Activated CD4-positive, alpha-beta T cell treated with anti-CD3 and anti-CD28 coated beads for 48 hours (primary cell): ENCODE results near the gene PIGQ.

Experiments
- DNase-seq: peaks from one replicate; pipeline ENCODE4 v3.0.0-alpha.2; 2020

The PIGQ gene

DNA sequence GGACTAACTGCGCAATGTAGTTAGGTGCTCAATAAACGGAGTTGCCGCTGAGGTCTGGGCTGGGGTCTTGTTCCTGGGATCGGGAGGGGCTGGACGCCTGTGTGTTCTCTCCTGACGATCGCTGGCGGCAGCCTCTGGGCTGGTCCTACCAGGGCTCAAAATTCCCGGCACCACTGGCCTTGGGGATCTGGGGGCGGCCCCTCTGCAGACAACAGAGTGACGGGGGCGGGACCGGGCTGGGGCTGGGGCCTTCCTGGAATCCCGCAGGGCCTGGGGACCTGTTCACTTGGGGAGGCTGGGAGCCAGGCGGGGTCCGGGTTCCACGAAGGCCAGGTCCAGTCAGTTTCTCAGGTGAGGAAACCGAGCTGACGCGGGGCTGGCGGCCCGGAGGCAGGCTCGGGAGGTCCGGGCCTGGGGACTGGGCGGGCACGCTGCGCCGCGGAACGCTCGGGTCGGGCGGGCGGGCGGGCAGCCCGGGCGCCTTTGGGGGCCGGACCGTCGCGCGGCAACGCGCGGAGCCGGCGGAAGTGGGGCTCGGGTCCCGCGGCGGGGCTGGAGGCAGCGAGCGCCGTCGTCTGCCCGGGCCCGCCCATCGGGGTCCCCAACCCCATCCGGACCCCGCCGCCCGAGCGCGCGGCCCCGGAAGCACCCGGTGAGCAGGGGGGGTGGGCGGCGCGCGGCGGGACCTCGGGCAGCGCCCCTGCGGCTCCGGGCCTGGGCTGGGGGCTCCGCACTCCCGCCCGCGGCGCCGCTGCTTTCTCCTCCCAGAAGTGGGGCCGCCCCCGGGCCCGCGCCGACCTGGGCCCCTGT is at the start of gene PIGQ:
Gene PIGQ, plus strand, starts transcription at position 524 of the 810 bp plus-strand sequence. CDS start 4,107 bp downstream, outside the sequence.
- DNase-seq = peak; percentile 72

DNA sequence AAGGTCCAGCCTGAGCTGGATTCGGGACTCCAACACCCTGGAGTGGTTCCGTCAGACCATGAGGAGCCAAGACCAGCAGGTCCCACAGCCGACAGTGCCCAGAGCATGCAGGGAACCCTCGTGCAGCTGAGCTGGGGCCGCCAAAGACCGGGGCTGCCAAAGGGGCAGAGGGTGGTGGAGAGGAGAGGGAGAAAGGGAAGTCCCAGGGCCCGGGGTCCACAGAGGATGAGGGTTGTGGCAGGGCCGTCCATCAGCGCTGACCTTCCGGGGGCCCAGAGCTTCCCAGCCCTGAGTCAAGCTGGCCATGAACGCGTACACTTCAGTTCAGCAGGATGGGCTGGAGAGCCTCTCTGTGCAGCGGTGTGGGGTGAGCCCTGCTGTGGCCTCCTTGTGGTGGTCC is 48.9 kb upstream of the PIGQ start:
- no peak for DNase-seq

DNA sequence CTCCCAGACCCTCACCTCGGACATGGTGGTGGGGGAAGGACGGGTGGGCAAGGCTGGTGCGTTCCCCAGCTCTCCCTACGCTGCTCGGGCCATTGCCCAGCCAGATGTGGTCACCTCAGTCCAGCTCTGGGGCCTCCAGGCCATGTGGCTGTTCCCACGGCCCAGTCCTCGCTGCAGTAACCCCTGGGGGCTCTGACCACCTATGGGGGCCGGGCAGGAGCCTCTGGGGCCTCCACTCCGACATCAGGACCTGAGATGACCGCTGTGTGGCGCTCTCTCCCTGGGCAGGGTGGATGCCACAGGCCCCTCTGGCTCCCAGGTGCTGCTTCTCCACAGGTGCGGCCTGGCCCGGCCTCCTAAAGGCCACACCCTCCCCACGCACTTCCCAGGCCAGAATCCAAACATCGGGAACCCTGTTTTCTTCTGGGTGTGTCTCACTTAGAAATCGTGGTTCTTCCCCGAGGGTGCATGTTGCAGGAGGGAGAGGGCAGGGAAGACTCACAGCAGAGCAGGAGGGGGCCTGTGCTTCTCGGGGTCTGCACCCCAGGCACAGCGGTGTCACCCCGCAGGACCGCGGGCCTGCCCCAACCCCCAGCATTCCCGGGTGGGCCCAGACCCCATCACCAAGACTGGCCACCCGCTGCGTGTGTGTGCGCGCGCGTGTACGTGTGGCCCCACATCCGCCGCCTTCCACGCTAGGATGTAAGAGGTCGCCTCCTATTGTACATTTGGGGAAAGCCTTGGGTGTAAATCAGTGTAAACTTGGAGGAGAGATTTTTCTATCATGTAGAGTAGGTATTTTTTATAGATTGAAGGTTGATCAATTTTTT is 48.2 kb upstream of the PIGQ start:
- DNase-seq = no peak

DNA sequence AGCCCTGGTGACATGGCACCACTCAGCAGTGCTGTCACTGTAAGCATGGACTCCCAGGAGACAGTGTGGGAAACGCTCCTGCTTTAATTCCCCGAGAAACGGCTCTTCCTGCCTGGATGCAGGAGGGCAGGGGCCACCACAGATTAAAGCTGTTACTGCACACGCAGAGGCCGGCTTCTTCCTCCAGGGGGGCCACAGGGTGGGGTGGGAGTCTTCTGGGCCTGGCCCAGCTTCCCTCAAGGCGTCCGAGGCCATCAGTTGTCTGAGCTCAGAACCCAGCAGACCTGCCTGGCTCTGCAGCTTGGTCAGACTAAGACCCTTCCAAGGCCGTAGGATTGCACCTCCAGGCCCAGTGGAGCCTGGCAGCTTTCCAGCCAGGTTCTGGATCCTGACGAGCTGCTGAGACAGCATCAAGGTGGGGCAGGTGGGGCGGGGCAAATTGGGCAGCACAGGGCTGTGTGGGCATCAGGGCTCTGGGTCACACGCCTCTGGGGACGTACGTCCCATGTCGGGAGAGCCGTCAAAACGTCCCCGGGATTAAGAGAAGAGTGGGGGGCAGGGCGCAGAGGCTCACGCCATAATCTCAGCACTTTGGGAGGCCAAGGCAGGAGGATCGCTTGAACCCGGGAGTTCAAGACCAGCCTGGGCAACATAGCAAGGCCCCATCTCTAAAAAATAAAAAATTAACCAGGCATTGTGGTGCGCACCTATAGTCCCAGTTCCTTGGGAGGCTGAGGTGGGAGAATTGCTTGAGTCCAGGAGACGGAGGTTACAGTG is 47.3 kb upstream of the PIGQ start:
- DNase-seq = no peak

- no peak for DNase-seq
These were observed 46.5 kb upstream of the PIGQ start for GRCh38 chr16:523097-523741.

DNA sequence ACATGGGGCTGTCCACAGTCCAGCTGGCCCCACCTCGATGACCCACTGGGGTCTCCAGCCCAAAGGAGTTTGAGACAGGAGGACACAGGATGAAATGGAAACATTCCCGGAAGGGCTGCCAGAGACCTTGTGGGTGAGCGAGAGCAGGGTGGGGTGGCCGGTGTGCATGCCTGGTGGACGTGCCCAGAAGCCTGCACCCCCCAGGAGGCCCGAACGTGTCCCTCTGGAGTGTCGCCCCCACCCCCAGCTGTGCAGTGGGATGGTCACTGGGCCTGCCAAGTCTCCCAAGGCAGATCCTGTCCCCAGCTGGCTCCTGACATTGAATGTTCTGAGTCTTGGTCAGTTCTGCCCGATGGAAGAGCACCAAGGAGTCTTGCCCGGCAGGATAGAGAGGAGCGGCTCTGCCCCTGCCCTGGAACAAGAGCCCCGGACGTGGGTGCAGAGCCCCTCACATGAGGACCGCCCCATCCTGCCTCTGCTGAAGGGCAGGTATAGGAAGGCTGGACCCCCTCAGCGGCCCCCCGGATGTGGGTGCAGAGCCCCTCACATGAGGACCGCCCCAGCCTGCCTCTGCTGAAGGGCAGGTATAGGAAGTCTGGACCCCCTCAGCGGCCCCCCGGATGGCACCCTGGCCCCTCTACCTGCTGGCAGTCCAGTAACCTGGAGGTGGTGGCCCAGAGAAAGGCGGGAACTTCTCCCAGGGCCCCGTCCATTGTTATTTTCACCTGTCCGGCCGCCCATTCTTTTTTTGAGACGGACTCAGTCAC is 45.3 kb upstream of the PIGQ start:
- no peak for DNase-seq

- no peak for DNase-seq
These were observed 44.6 kb upstream of the PIGQ start for GRCh38 chr16:525123-525519.

DNA sequence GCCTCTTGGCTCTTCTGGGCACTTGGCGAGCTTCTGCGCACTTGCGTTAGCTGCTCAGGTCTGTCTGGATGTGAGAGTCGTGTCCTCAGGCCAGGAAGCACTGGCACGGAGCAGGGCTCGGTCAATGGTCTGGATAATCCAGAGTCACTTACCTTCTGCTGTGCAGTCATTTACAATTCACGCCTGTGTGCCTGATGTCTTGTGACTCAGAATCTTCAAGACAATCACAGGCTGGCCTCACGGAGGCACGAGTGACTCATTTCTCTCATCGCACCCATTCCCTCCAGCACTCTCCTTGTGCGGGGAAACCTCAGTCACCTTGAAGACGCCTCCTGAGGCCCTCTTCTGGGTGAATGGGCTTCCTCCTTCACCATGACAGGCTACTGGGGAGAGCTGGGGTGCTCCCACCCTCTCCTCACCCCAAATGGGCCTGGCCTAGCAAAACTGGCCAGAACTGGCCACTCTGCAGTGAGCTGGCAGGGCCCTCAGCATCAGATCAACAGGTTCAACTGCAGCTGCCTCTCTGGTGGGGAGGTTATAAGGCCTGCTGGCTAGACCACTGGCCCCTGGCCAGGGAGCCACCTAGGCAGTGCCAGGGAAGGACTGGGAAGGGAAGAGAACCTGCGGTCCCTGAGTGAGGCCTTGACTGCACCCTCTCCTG is 44.1 kb upstream of the PIGQ start:
- peak; percentile 88 for DNase-seq

GRCh38 chr16:526181-527014 is 43.4 kb upstream of the PIGQ start:
- peak; percentile 50 for DNase-seq

DNA sequence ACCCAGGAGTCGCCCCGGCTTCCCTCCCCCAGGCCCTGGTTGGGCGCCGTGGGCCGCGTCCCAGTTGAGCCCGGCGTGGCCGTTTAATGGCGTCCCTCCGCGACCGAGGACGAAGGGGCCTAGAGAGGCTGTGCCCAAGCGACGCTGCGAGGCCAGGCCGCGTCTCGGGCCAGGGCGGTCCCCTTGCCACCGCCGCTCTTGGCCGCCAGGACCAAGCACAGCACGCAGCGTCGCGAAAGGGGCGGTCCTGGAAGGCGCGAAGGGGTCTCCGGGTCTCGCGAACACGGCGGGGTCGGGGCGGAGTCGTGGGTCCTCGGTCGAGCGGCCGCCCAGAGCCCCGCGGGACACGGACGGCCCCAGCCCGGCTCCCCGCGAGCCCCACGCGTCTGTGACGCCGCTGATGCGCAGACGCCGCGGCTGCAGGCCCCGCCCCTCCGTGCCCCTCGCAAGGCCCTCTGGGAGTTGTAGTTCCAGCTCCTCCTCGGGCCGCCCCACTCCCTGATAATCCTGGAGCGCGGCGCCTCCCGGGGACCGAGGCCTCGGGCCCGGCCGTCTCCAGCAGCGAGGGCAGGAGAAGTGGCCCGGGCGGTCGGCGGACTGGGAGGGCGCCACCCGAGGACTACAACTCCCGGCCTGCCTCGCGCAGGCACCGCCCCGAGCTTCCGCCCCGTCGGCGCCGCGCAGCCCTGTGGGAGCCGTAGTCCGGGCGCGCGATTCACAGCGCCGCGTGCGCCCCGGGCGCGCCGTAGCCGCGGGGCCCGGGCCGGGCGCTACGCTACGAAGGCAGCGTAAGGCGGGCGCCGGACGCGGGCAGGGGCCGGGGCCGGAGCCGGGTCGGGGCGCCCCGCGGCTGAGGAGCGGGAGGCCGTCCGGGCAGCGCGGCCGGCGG is 42.5 kb upstream of the PIGQ start, which contains the start of gene CAPN15:
Gene CAPN15, plus strand, starts transcription at position 698 of the 889 bp plus-strand sequence. CDS start 19,127 bp downstream, outside the sequence.
- DNase-seq = peak; percentile 90

- DNase-seq = peak; percentile 63
These were observed 41.4 kb upstream of the PIGQ start for GRCh38 chr16:528111-529011.

DNA sequence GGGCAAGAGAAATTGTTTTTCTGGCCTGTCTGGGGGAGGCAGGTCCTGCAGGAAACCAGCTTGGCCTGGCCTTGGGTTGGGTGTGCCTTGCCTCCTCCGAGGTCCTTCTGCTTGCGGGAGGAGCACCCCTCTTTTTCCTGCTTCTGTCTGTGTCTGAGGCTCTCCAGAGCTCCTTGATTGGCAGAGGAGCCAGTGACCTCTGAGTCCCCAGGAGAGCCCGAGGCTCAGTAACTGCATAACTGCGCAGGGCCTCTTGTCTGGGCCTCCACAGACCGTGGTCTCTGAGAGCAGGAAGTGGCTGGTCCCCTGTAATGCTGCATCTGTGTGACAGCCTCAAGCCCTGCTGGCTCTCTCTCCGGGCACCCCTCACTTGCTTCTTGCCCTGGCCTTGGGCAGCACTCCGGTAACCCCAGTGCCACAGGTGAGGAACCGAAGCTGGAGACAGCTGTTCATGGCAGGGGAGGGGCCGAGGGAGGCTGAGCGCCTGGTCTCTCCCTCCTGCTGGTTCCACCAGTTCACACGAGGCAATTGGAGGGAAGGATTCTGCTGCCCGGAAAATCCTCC is 40.7 kb upstream of the PIGQ start:
- peak; percentile 36 for DNase-seq

- no peak for DNase-seq
These were observed 39.5 kb upstream of the PIGQ start for GRCh38 chr16:530111-530817.

DNA sequence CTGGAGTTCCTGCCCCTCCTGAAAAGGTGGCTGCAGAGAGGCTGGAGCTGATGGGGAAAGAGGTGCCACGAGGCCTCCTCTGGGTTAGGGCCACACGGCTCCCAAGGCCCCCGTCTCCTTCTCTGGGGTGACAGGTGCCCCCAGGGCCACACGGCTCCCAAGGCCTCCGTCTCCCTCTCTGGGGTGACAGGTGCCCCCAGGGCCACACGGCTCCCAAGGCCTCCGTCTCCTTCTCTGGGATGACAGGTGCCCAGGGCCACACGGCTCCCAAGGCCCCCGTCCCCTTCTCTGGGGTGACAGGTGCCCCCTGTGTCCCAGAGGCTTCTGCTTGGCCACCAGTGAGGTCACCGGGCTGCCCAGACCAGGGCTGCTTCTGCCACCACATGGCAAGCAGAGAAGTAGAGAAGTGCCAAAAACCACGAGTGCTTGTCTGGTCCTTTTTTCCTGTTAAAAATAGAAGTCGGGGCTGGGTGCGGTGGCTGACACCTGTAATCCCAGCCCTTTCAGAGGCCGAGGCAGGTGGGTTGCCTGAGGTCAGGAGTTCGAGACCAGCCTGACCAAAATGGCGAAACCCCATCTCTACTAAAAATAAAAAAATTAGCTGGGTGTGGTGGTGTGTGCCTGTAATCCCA is 38.2 kb upstream of the PIGQ start:
- no peak for DNase-seq

- DNase-seq = no peak
These were observed 36.2 kb upstream of the PIGQ start for GRCh38 chr16:533391-534123.

GRCh38 chr16:534135-534534 is 35.6 kb upstream of the PIGQ start:
- no peak for DNase-seq
